HL-60/S4 treated with phorbol 12-myristate 13-acetate at 8.2 ng/mL for 4 days and 3 days (cell line): ENCODE data around the gene SPSB2.
"Not testable (repeated sequence)": the region's sequence is repeated elsewhere in the genome, so short reads cannot be mapped to it uniquely, and the experiment has no call there.

Experiments
- in situ Hi-C: fragments of 300-500 bp; cut with MboI; formaldehyde crosslinking; loops from 2 replicates; pipeline ENCODE4 v1.15.0; 2022; ENCODE audit warnings: low sequenced_read_pairs

Gene SPSB2

DNA sequence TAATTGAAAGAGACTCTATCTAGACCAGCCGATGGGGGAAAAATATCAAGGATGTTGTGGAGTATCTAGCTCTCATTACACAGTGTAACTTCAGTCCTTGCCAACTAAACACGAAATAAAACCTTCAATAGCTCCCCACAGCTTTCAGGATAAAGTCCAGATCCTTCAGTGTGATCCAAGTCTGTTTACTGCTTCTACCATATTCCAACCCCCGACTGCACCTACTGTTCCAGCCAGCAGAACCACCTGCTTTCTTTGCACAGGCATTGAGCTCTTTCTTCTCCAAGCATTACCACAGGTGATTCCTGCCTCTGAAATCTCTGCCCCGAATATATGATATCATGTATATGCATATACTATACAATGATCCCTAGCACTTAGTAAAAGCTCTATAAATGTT is 29.3 kb upstream of the SPSB2 start:
- in situ Hi-C loops = no loop called here

DNA sequence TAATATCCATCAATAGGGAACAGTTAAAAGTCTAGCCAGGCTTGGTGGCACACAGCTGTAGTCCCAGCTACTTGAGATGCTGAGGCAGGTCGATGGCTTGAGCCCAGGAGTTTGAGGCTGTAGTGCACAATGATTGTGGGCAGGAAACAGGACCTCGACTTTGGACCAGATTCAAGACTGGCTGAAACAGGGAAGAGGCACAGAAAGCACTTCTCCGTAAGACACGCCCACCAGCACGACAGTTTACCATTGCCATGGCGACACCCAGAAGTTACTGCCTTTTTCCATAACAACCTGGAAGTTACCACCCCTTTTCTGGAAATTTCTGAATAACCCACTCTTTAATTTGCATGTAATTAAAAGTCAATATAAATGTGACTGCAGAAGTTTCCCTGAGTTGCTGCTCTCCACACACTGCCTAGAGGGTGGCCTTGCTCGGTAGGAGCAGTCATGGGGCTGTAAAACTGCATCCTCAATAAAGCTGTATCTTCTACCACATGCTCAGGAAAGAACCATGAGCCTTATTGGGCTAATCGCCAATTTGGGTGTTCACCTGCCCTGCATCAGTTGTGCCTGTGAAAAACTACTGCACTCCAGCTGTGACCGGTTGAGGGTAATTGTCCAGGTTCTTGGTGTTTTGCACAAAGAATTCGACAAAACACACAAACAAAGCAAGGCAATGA is 26.9 kb upstream of the SPSB2 start:
- in situ Hi-C loops = no loop called here

GRCh38 chr12:6899427-6899826 is 26.3 kb upstream of the SPSB2 start:
- in situ Hi-C loops = no loop called here

DNA sequence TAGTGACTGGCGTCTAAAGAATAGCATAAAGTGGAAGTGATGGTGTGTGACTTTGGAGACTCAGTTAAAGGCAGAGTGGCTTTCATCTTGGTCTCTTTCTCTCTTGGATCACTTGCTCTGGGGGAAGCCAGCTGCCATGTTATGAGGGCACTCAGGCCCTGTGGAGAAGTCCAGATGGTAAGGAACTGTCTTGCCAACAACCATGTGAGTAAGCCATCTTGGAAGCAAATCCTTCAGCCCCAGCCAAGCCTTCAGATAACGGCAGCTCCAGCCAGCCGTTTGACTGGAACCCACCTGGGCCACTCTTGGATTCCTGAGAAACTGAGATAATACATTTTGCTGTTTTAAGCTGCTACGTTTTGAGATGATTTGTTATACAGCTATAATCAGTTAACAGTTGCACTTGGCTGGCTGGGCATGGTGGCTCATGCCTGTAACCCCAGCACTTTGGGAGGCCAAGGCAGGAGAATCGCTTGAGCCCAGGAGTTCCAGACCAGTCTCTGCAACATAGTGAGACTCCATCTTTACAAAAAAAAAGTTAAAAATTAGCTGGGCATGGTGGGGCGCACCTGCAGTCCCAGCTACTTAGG is 23.8 kb upstream of the SPSB2 start:
- in situ Hi-C loops = no loop called here

DNA sequence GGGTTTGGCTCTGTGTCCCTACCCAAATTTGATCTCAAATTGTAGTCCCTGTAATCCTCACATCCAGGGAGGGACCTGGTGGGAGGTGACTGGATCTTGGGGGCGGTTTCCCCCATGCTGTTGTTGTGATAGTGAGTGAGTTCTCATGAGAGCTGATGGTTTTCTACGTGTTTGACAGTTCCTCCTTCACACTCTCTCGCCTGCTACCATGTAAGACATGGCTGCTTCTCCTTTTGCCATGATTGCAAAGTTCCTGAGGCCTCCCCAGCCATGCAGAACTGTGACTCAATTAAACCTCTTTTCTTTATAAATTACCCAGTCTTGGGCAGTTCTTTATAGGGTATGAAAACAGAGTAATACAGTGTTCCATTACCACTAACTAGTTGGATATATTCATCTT is 21.2 kb upstream of the SPSB2 start:
- in situ Hi-C loops = no loop called here

GRCh38 chr12:6892683-6893082 is 19.6 kb upstream of the SPSB2 start:
- in situ Hi-C loops = not testable (repeated sequence)

DNA sequence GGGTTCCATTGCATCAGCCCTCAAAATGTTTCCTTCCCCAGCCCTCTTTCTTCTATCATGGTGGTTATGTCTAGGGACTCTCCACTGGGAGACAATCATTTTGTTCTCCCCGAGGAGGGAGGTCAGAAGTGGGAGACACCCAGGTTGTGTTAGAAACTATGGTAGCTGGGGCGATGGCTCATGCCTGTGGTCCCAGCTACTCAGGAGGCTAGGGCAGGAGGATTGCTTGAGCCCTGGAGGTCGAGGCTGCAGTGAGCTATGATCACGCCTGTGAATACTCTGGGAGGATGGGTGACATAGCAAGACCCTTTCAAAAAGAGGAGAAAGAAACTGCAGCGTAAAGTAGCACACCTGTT is 18.5 kb upstream of the SPSB2 start:
- in situ Hi-C loops = no loop called here

- in situ Hi-C loops = no loop called here
Observed at GRCh38 chr12:6890789-6891645, 17.9 kb upstream of the SPSB2 start.

- in situ Hi-C loops = not testable (repeated sequence)
Observed at GRCh38 chr12:6889775-6890573, 16.9 kb upstream of the SPSB2 start.

GRCh38 chr12:6888794-6889193 is 15.7 kb upstream of the SPSB2 start:
- in situ Hi-C loops = not testable (repeated sequence)

GRCh38 chr12:6888360-6888759 is 15.3 kb upstream of the SPSB2 start:
- in situ Hi-C loops = no loop called here

DNA sequence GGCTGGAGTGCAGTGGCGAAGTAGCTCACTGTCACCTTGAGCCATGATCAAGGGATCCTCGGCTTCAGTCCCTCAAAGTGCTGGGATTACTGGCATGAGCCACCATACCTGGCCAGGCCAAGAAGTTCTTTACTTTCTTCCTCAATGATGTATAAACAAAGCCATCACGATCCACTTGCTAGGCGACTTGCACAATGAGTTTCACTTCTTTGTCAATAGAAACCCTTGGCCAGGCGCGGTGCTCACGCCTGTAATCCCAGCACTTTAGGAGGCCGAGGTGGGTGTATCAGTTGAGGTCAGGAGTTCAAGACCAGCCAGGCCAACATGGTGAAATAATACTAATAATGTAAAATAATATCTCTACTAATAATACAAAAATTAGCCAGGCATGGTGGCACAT is 14.4 kb upstream of the SPSB2 start:
- in situ Hi-C loops = no loop called here

- in situ Hi-C loops = not testable (repeated sequence)
Observed at GRCh38 chr12:6886206-6886999, 13.3 kb upstream of the SPSB2 start.

GRCh38 chr12:6884539-6884938 is 11.4 kb upstream of the SPSB2 start:
- in situ Hi-C loops = no loop called here

- in situ Hi-C loops = no loop called here
Observed at GRCh38 chr12:6883683-6884082, 10.6 kb upstream of the SPSB2 start.

- in situ Hi-C loops = no loop called here
Observed at GRCh38 chr12:6883252-6883651, 10.1 kb upstream of the SPSB2 start.

DNA sequence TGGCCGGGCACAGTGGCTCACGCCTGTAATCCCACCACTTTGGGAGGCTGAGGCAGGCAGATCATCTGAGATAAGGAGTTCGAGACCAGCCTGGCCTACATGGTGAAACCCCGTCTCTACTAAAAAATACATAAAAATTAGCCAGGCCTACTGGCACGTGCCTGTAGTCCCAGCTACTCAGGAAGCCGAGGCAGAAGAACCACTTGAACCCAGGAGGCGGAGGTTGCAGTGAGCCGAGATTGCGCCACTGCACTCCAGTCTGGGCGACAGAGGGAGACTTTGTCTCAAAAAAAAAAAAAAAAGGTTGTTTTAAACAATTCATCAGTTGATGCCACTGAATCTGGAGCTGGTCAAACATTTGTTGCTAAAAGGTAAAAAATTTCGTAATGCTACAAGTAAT is 6.7 kb upstream of the SPSB2 start:
- in situ Hi-C loops = not testable (repeated sequence)

- in situ Hi-C loops = not testable (repeated sequence)
Observed at GRCh38 chr12:6874015-6874368, 889 bp upstream of the SPSB2 start.

DNA sequence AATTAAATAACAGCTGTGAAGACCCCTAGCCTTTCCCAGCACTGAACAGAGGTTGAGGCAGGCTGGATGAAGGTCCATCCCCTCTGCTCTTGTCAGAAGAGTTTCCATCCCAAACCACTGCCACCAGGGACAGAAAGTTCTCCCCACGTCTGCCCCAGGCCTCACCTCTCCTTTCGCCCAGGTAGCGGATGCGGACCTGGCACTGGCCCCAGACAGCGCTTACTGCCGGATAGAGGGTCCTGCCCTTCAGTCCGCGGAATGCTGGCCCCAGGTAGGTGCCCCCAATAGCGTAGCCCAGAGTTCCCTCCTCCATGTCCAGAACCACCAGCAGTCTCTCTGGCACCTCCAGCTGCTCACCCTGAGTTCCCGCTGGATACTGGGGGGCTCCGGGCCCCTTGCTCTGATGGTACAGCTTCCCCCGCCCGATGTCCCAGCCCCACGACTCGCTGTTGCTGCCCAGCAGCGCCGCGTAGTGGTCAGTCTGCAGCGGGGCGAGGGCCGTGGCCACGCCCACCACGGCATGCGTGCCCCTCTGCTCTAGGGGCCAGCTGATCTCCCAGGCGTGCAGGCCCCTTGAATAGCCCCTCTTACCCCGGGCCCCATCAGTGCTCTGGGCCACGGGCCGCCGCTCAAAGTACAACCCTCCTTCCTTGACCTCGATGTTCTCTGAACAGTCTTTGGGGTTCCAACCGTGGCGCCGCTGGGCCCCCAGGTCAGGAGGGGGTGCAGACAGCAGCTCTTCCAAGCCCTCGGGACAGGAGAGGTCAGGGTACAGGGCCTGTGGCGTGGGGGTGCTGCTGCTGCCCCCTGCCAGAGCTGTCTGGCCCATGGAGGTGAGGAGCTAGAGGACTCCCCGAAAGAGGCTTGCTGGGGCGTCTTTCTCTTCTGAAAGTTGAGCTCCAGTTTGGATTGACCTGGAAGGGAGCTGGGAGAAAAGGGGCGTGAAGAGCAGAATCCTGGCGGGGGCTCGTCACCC is 742 bp downstream of the SPSB2 start:
- in situ Hi-C loops = no loop called here
